Hepatocyte (in vitro differentiated cells): ENCODE data around the gene KCNJ5. TPM values are rescaled to one million over a fixed set of nuclear protein-coding genes. Genes with fewer than 3 reads are reported as not detected.
A peak's percentile ranks its signal among the peaks of the same experiment; 100 is the strongest.

Experiments
- DNase-seq: peaks from one replicate; pipeline ENCODE4 v3.0.0-alpha.2; 2016; ENCODE audit warnings: low spot score
- H2AFZ ChIP-seq: fragments of 200-600 bp; sonication (generic); 2 replicates; pipeline ENCODE4 v1.6.0; 2016; ENCODE audit warnings: antibody characterized with exemption, mild to moderate bottlenecking
- H3K27ac ChIP-seq: fragments of 200-600 bp; sonication (generic); 2 replicates; pipeline ENCODE4 v1.5.1; 2016; ENCODE audit warnings: mild to moderate bottlenecking
- H3K27me3 ChIP-seq: fragments of 200-600 bp; sonication (generic); 2 replicates; pipeline ENCODE4 v1.6.1; 2016
- H3K36me3 ChIP-seq: fragments of 200-600 bp; sonication (generic); replicated peaks from 2 replicates; pipeline ENCODE4 v1.5.1; 2016; ENCODE audit warnings: low read depth; ENCODE audit not compliant: insufficient read depth
- H3K4me1 ChIP-seq: fragments of 200-600 bp; sonication (generic); 2 replicates; pipeline ENCODE4 v1.5.1; 2016; ENCODE audit warnings: mild to moderate bottlenecking, moderate library complexity; ENCODE audit not compliant: insufficient read depth
- H3K4me2 ChIP-seq: fragments of 200-600 bp; sonication (generic); 2 replicates; pipeline ENCODE4 v1.6.0; 2016
- H3K4me3 ChIP-seq: fragments of 200-600 bp; sonication (generic); 2 replicates; pipeline ENCODE4 v1.5.1; 2016; ENCODE audit warnings: mild to moderate bottlenecking
- H3K79me2 ChIP-seq: fragments of 200-600 bp; sonication (generic); 2 replicates; pipeline ENCODE4 v1.6.0; 2017; ENCODE audit warnings: mild to moderate bottlenecking
- H3K9me2 ChIP-seq: fragments of 200-600 bp; sonication (generic); replicated peaks from 2 replicates; pipeline ENCODE4 v1.6.0; 2017; ENCODE audit warnings: mild to moderate bottlenecking; ENCODE audit not compliant: insufficient read depth
- H3K9me3 ChIP-seq: fragments of 200-600 bp; sonication (generic); 2 replicates; pipeline ENCODE4 v1.5.1; 2016; ENCODE audit warnings: low read depth, mild to moderate bottlenecking
- H4K20me1 ChIP-seq: fragments of 200-600 bp; sonication (generic); 2 replicates; pipeline ENCODE4 v1.6.0; 2016; ENCODE audit warnings: mild to moderate bottlenecking; ENCODE audit not compliant: insufficient read depth, poor library complexity, severe bottlenecking
- EZH2 ChIP-seq: fragments of 200-600 bp; sonication (generic); IDR thresholded peaks from 2 replicates; pipeline ENCODE4 v1.6.1; 2016; ENCODE audit warnings: antibody characterized with exemption, mild to moderate bottlenecking, borderline replicate concordance
- EZH2phosphoT487 ChIP-seq: fragments of 200-600 bp; sonication (generic); IDR thresholded peaks from one replicate; pipeline ENCODE4 v1.6.1; 2018; ENCODE audit warnings: antibody characterized with exemption, mild to moderate bottlenecking, low read depth, moderate library complexity; ENCODE audit not compliant: unreplicated experiment, severe bottlenecking
- WGBS: methylation state at CpG from one replicate; pipeline ENCODE4 v1.1.6; 2016; ENCODE audit warnings: low lambda C conversion rate; ENCODE audit errors: missing lambda C conversion rate; 5-methylcytosine and 5-hydroxymethylcytosine counted together
- polyA plus RNA-seq: library from polyadenylated mRNA; unstranded; fragments of >200 nt; fragmentation: Nextera tagmentation; extraction: Ambion mirVana; gene quantifications from 2 replicates; pipeline ENCODE4 v1.2.1, GENCODE V29; 2016
- total RNA-seq: library from RNA; depleted of rRNA; stranded (reverse); fragments of >200 nt; gene quantifications from 2 replicates; pipeline ENCODE4 v1.2.3, GENCODE V29; 2014
- TF ChIP-seq, protein P1 (sequence below): fragments of 200-600 bp; sonication (generic); IDR thresholded peaks from 2 replicates; pipeline ENCODE4 v1.5.1; 2016; ENCODE audit warnings: antibody characterized with exemption, mild to moderate bottlenecking; ENCODE audit not compliant: poor library complexity

The KCNJ5 gene
- total and polyA plus RNA-seq, 2 experiments from 2014 or later, result 1.00 to 1.2 TPM

DNA sequence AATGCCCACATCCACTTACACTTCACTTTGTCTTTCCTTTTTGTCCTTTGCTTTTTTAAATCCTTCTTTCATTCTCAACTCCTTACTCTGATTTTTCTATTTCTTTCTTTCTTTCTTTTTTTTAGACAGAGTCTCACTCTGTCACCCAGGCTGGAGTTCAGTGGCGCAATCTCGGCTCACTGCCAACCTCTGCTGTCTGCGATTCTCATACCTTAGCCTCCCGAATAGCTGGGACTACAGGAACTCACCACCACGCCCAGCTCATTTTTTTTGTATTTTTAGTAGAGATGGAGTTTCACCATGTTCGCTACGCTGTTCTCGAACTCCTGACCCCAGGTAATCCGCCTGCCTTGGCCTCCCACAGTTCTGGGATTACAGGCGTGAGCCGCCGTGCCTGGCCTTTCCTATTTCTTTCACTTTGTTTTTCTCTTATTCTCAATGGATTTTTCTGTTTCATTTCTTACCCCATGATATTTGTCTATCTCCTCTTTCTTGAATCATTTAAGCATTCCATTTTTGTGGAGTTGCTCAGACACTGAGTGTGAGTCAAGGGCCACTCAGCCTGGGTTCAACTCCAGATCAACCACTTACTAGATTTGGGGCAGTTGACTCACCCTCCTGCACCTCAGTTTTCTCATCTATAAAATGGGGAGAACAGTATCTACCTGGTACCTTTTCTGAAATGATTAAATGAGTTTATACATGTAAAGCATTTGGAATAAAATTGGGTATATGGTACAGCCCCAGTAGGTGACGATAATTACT lies 7.6 kb downstream of the KCNJ5 start:
- Histone ChIP-seq H4K20me1 (no peaks in the 10 kb centered on the region), H2AFZ (no peak overlapping the region), H3K9me3 (no peaks in the 10 kb centered on the region), H3K4me3 (no peak overlapping the region), H3K4me1 (peaks cover 4% of the 10 kb centered on the region), H3K36me3 (no peaks in the 10 kb centered on the region), H3K27me3 (peaks cover 40% of the 10 kb centered on the region), H3K9me2 (no peaks in the 10 kb centered on the region), H3K79me2 (no peaks in the 10 kb centered on the region), H3K4me2 (no peak overlapping the region), H3K27ac (no peak overlapping the region)
- 91% methylated on average over 13 of the region's 13 CpGs for WGBS
- no peak for TF ChIP-seq EZH2
- TF ChIP-seq, protein P1, sequence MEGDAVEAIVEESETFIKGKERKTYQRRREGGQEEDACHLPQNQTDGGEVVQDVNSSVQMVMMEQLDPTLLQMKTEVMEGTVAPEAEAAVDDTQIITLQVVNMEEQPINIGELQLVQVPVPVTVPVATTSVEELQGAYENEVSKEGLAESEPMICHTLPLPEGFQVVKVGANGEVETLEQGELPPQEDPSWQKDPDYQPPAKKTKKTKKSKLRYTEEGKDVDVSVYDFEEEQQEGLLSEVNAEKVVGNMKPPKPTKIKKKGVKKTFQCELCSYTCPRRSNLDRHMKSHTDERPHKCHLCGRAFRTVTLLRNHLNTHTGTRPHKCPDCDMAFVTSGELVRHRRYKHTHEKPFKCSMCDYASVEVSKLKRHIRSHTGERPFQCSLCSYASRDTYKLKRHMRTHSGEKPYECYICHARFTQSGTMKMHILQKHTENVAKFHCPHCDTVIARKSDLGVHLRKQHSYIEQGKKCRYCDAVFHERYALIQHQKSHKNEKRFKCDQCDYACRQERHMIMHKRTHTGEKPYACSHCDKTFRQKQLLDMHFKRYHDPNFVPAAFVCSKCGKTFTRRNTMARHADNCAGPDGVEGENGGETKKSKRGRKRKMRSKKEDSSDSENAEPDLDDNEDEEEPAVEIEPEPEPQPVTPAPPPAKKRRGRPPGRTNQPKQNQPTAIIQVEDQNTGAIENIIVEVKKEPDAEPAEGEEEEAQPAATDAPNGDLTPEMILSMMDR, result no peak
- no peak for TF ChIP-seq EZH2phosphoT487
- DNase-seq, result no peak

DNA sequence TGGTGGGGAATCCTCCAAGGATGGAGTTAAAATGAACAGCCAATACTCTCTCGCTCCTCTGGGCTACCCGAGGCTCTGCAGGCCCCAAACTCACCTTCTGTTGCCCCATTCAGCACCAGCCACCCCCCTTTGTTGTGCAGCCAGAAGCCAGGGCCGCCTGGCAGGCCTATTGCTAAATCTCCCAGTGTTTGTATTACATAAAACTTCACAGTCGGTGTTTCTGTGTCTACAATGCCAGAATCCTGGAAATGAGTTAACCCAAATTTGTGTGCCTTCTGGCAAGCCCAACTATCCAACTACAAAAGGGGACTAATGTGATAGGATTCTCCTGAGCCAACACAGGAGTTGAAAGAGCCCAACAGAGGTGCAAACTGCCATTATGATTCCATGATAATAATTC lies 9.3 kb downstream of the KCNJ5 start:
- Histone ChIP-seq H3K27me3 (peaks cover 53% of the 10 kb centered on the region), H3K79me2 (no peaks in the 10 kb centered on the region), H2AFZ (no peak overlapping the region), H4K20me1 (no peaks in the 10 kb centered on the region), H3K9me2 (no peaks in the 10 kb centered on the region), H3K9me3 (no peaks in the 10 kb centered on the region), H3K4me2 (no peak overlapping the region), H3K36me3 (no peaks in the 10 kb centered on the region), H3K4me3 (no peak overlapping the region), H3K27ac (no peak overlapping the region), H3K4me1 (peaks cover 8% of the 10 kb centered on the region)
- DNase-seq, result no peak
- WGBS, result 68% methylated on average over 4 of the region's 4 CpGs
- TF ChIP-seq EZH2 (no peak), EZH2phosphoT487 (no peak)
- TF ChIP-seq, protein P1, result no peak

DNA sequence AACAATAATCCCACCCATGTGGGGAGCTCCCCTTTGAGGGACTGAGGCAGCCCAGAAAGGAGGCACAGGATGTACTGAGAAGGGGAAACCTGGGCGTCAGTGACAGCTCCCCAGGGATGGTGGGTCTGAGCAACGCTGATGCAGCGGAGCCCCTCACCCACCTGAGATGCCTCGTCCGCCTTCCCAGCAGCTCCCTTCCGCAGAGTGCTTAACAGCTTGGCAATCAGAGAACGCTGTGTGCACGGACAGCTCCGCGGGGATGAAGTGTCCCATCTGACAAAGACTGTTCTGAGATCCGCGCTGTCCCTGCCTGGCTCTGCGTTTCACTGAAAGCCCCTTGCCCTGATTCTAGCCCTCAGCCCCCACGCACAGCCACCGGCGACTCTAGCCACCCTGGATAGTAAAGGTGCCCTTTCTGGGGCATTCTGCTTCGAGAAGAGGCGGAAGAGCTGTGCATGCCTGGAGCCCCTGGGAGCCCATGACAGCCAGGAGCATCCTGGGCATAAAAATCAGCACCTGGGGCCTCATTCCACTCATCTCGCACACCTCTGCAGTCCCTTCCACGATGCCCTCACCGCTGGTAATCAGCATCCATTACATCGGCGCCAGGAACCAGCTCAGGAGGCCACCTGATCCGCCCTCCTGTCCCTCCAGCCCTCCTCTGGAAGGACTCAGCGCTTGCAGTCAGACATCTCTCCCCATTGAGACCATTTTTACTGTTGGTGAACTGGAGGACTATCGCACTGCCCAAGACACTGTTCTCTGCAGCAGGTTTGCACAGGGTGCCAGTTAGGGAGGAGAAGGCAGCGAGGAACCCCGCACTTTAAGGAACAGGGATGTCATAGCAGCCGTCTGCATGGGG lies 10.7 kb downstream of the KCNJ5 start:
- Histone ChIP-seq H3K4me3 (no peak overlapping the region), H2AFZ (no peak overlapping the region), H3K9me3 (no peaks in the 10 kb centered on the region), H3K9me2 (no peaks in the 10 kb centered on the region), H3K27ac (no peak overlapping the region), H3K36me3 (no peaks in the 10 kb centered on the region), H3K4me2 (peak overlapping the region; percentile 59), H3K27me3 (peaks cover 53% of the 10 kb centered on the region), H3K79me2 (no peaks in the 10 kb centered on the region), H4K20me1 (no peaks in the 10 kb centered on the region), H3K4me1 (peaks cover 15% of the 10 kb centered on the region)
- WGBS, result 13% methylated on average over 29 of the region's 29 CpGs
- TF ChIP-seq EZH2phosphoT487 (no peak), EZH2 (no peak)
- TF ChIP-seq, protein P1, result no peak
- peak; percentile 31 for DNase-seq
